AG04449 (cell line): ENCODE data around the gene CORO2B.

Experiments
- CTCF ChIA-PET: fragments of 350-600 bp; formaldehyde crosslinking; extraction: SDS; loops from one replicate; lab custom pipeline; 2021; ENCODE audit warnings: antibody characterized with exemption; lab: Yijun Ruan, JAX
- POLR2A ChIA-PET: fragments of 400-600, 350-600 bp; formaldehyde crosslinking; extraction: SDS; loops from one replicate; lab custom pipeline; 2020; ENCODE audit warnings: antibody characterized with exemption, inconsistent platforms; lab: Yijun Ruan, JAX
- DNase-seq: peaks from one replicate; pipeline ENCODE4 v3.0.0-alpha.2; 2010; ENCODE audit warnings: low read depth, low spot score
- H3K4me3 ChIP-seq: 2 replicates; pipeline ENCODE4 v1.5.1; 2011; ENCODE audit warnings: low read depth, mild to moderate bottlenecking, control low read depth, low read length
- TF ChIP-seq, protein P1 (sequence below): IDR thresholded peaks from one replicate; pipeline ENCODE4 v1.5.1; 2011; ENCODE audit warnings: mild to moderate bottlenecking, moderate library complexity, low read length, control low read depth, inconsistent platforms; ENCODE audit not compliant: insufficient read depth; ENCODE audit errors: missing control alignments

Gene CORO2B

DNA sequence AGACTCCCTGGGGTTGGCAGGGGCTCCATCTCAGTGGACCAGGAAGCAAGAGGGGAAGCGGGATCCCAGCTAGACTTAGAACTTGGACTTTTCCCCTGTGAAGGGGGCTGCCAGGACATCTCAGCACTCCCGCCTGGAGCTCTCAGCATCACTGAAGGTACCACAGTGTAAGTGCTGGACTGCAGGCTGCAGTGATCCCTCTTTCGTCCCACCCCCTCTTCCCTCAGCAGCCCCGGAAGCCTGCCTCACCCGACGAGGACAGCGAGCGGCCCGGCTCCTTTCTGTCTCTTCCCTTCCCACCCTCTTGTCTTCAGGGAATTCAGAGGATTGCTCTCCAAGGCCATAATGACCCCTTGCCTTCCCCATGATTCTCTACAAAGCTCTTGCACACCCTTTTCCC, 147.5 kb downstream of the CORO2B start:
- ChIA-PET POLR2A (interaction anchor here (0.5 kb wide), 1 partner anchor 87 kb away, joined by 5 read pairs; no protein-coding TSS in a partner anchor), CTCF (interaction anchor here (1.3 to 4.1 kb wide), 5 partner anchors 9 to 150 kb away, joined by 3 to 27 read pairs (median 5); no protein-coding TSS in a partner anchor)
- TF ChIP-seq, protein P1, sequence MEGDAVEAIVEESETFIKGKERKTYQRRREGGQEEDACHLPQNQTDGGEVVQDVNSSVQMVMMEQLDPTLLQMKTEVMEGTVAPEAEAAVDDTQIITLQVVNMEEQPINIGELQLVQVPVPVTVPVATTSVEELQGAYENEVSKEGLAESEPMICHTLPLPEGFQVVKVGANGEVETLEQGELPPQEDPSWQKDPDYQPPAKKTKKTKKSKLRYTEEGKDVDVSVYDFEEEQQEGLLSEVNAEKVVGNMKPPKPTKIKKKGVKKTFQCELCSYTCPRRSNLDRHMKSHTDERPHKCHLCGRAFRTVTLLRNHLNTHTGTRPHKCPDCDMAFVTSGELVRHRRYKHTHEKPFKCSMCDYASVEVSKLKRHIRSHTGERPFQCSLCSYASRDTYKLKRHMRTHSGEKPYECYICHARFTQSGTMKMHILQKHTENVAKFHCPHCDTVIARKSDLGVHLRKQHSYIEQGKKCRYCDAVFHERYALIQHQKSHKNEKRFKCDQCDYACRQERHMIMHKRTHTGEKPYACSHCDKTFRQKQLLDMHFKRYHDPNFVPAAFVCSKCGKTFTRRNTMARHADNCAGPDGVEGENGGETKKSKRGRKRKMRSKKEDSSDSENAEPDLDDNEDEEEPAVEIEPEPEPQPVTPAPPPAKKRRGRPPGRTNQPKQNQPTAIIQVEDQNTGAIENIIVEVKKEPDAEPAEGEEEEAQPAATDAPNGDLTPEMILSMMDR = no peak
- H3K4me3 ChIP-seq = no peak overlapping the region
- no peak for DNase-seq

DNA sequence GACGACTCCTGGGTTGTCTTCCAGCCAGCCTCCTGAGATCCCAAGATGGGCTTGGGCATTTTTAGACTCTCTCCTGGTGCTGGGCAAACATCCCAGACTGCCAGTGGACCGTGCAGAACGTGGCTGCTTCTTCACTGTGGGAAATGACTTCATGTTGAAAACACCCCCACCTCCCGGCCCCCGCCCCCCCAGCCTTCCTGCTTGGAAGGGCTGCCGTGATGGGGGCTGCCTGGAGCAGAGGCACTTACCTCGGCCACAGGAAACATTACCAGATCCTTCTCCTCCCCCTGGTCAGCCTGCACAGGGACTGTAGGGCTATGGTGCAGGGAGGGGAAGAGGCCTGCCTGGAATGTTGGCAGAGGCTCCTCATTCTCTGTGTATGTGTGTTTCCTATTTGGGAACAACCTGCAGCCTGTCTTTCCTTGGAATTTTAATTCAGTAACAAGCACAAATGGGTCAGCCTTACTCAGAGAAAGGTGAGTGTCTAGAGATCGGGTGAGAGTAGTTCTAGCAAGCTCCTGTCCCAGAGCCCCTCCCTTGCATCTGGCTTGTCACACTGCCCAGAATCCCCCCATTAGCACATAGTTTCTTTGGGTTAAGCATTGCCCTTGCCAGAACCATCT, 151.1 kb downstream of the CORO2B start:
- no peak for DNase-seq
- TF ChIP-seq, protein P1 = no peak
- POLR2A ChIA-PET = interaction anchor here (0.6 kb wide), 1 partner anchor 199 kb away, joined by 3 read pairs; no protein-coding TSS in a partner anchor
- CTCF ChIA-PET = interaction anchor here (1.0 to 3.7 kb wide), 6 partner anchors 10 to 195 kb away, joined by 3 to 19 read pairs (median 4); no protein-coding TSS in a partner anchor
- no peak overlapping the region for H3K4me3 ChIP-seq

DNA sequence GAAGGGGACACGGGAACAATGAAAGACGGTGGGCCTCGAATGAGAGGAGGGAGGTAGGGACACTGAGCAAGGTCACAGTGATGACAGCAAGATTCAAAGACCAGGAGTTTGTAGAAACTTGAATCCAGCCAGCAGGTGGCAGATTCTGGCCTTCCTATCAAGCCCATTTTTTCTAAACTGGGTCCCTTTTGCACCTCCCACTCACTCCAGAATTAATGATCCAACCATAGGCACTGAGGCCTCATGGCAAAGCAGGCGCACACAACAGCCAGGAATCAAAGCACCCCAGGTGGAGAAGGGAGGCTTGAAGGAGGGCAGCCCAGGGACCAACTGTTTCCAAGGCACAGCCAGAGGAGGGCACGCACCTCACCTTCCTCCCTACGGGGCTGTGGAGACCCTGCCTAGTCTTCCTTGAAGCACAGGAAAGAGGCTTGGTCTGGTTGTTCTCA, 151.7 kb downstream of the CORO2B start:
- H3K4me3 ChIP-seq = no peak overlapping the region
- TF ChIP-seq, protein P1 = peak; percentile 44
- POLR2A ChIA-PET = interaction anchor here (0.6 kb wide), 1 partner anchor 53 kb away, joined by 4 read pairs; no protein-coding TSS in a partner anchor
- DNase-seq = no peak
- CTCF ChIA-PET = interaction anchor here (1.0 to 3.7 kb wide), 9 partner anchors 9 to 195 kb away, joined by 3 to 35 read pairs (median 4); no protein-coding TSS in a partner anchor

GRCh38 chr15:68730976-68731897, 152.4 kb downstream of the CORO2B start:
- DNase-seq = no peak
- ChIA-PET CTCF (interaction anchor here (0.7 to 2.6 kb wide), 8 partner anchors 9 to 194 kb away, joined by 3 to 35 read pairs (median 4); no protein-coding TSS in a partner anchor), POLR2A (interaction anchor here (0.6 kb wide), 1 partner anchor 53 kb away, joined by 4 read pairs; no protein-coding TSS in a partner anchor)
- no peak overlapping the region for H3K4me3 ChIP-seq
- TF ChIP-seq, protein P1 = no peak

GRCh38 chr15:68732451-68732850, 153.7 kb downstream of the CORO2B start:
- DNase-seq = no peak
- H3K4me3 ChIP-seq = no peak overlapping the region
- TF ChIP-seq, protein P1 = no peak
- POLR2A ChIA-PET = no interaction called here
- CTCF ChIA-PET = interaction anchor here (1.4 to 2.6 kb wide), 5 partner anchors 10 to 193 kb away, joined by 3 to 35 read pairs (median 6); no protein-coding TSS in a partner anchor
